NCI-H524 (cell line): Measurements from ENCODE around the gene UGGT1.

Experiments used
- DNase-seq, 2 experiments: peaks; one replicate each; lab custom pipeline; 2025; lab: John Stamatoyannopoulos, UW

Gene UGGT1

GRCh38 chr2:128090945-128091725 lies at the start of gene UGGT1:
TSS of gene UGGT1 (plus strand) at chr2:128091200. CDS start at chr2:128091358, 158 bp downstream.
- DNase-seq, result peak; percentile 89 to 96

GRCh38 chr2:128041561-128041960 lies 49.4 kb upstream of the UGGT1 start:
- DNase-seq, result no peak

GRCh38 chr2:128043041-128043440 lies 48.0 kb upstream of the UGGT1 start:
- DNase-seq, result no peak

GRCh38 chr2:128053331-128053730 lies 37.7 kb upstream of the UGGT1 start:
- no peak for DNase-seq

- DNase-seq, result no peak
Measured at GRCh38 chr2:128054104-128054885, 36.7 kb upstream of the UGGT1 start.

GRCh38 chr2:128057334-128057733 lies 33.7 kb upstream of the UGGT1 start:
- no peak for DNase-seq

GRCh38 chr2:128058114-128058513 lies 32.9 kb upstream of the UGGT1 start:
- DNase-seq, result peak; percentile 52 to 87

GRCh38 chr2:128062571-128062970 lies 28.4 kb upstream of the UGGT1 start:
- DNase-seq, result no peak

- DNase-seq, result no peak
Measured at GRCh38 chr2:128064353-128064752, 26.6 kb upstream of the UGGT1 start.

GRCh38 chr2:128069769-128070168 lies 21.2 kb upstream of the UGGT1 start:
- no peak for DNase-seq

GRCh38 chr2:128073278-128073677 lies 17.7 kb upstream of the UGGT1 start:
- no peak for DNase-seq

- DNase-seq, result no peak
Measured at GRCh38 chr2:128076461-128077106, 14.4 kb upstream of the UGGT1 start.

GRCh38 chr2:128084757-128085156 lies 6.2 kb upstream of the UGGT1 start:
- DNase-seq, result no peak

GRCh38 chr2:128086244-128086643 lies 4.8 kb upstream of the UGGT1 start:
- peak in 1 of 2 experiments; percentile 23 for DNase-seq

GRCh38 chr2:128090575-128090944 lies 440 bp upstream of the UGGT1 start:
- no peak for DNase-seq

- no peak for DNase-seq
Measured at GRCh38 chr2:128091726-128092080, 703 bp downstream of the UGGT1 start.

- no peak for DNase-seq
Measured at GRCh38 chr2:128092656-128093055, 1.7 kb downstream of the UGGT1 start.

GRCh38 chr2:128093762-128094161 lies 2.8 kb downstream of the UGGT1 start:
- no peak for DNase-seq

GRCh38 chr2:128095201-128095600 lies 4.2 kb downstream of the UGGT1 start:
- no peak for DNase-seq

GRCh38 chr2:128103407-128103806 lies 12.4 kb downstream of the UGGT1 start:
- no peak for DNase-seq

- DNase-seq, result no peak
Measured at GRCh38 chr2:128105072-128105471, 14.1 kb downstream of the UGGT1 start.

- no peak for DNase-seq
Measured at GRCh38 chr2:128108166-128108565, 17.2 kb downstream of the UGGT1 start.

- DNase-seq, result no peak
Measured at GRCh38 chr2:128109243-128109642, 18.2 kb downstream of the UGGT1 start.
